ENCODE measurements around the gene PSEN1. TPM values are rescaled to one million over a fixed set of nuclear protein-coding genes. Genes with fewer than 3 reads are reported as not detected.

The PSEN1 gene
- total and polyA plus RNA-seq, 2 donors (not counting 3 experiments of a cell fraction or from before 2014, with no cell fraction given), result 16.5 to 36.8 TPM

DNA sequence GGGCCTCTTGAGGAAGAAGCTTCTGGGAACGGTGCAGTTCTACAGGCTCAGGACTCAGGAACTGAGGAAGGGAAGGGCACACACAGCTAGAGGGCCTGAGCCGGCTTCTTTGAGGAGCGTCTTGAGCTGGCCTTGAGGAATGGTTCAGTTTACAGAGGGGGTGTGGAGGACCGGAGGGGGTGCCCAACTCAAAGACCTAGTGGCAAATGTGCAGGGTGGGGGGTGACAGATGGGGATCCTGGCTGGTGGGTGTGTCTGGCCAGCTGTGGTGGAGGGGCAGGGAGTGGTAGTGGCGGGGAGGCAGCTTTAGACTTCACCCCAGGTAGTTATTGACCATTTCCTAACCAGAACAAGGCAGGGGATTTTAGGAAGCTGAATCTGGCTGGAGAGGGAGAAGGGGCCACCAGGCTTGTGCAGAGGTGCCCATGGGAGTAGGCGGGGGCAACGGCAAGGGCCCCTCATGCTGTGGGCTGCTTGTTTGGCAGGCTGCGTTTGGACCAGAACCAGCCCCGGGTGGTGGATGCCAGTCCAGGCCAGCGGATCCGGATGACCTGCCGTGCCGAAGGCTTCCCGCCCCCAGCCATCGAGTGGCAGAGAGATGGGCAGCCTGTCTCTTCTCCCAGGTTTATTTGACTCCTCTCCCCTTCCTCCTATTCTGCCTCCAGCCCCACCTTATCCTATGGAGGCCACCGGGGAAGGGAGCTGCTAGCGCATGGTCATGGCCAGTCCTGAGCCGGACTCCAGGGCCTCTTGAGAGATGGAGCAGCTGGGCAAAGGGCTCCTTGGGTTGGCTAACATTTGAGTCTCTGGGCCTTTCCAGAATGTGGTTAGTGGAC, 128.8 kb downstream of the PSEN1 start:
- peaks cover 8% of the 10 kb centered on the region for H3K4me1 ChIP-seq (ENCODE audit: control insufficient read depth, extremely low read depth, insufficient read depth, low read length)
- H3K27me3 ChIP-seq (ENCODE audit: control insufficient read depth in 2 of 2, insufficient read depth in 2 of 2, low read length in 2 of 2), result no peaks in the 10 kb centered on the region
- no peak overlapping the region for H3K27ac ChIP-seq (ENCODE audit: insufficient read depth, low read depth, low read length)
- DNase-seq (ENCODE audit: low read depth, low spot score) (no peak), FAIRE-seq (no peak)
- no peaks in the 10 kb centered on the region for H3K79me2 ChIP-seq (ENCODE audit: control insufficient read depth, insufficient read depth, low read length)
- dilution Hi-C loops (cut with MboI; ENCODE audit: extremely low pct_ligation_motif_present, low sequenced_read_pairs), result no loop called here
- POLR2A ChIA-PET, result no interaction called here
- H3K9me1 ChIP-seq (replicated peaks; ENCODE audit: control insufficient read depth, extremely low read depth, insufficient read depth, low read length), result no peaks in the 10 kb centered on the region
- H3K9ac ChIP-seq (replicated peaks; ENCODE audit: extremely low read depth, insufficient read depth, low read length), result no peak overlapping the region
- BruUV-seq (replicated peaks), result no TSS peak
- CTCF ChIA-PET, result interaction anchor here (1.8 to 2.5 kb wide), 4 partner anchors 19 to 207 kb away, joined by 4 to 19 read pairs (median 9); no protein-coding TSS in a partner anchor
- H3K36me3 ChIP-seq (ENCODE audit: control insufficient read depth in 2 of 2, extremely low read depth in 1 of 2, insufficient read depth in 2 of 2, low read length in 2 of 2), result no peaks in the 10 kb centered on the region
- H3K9me3 ChIP-seq (replicated peaks; ENCODE audit: control insufficient read depth, insufficient read depth, low read length), result no peaks in the 10 kb centered on the region
- intact Hi-C loops (cut with micrococcal nuclease), result no loop called here
- no peak overlapping the region for H3K4me3 ChIP-seq (replicated peaks in 1 of 3; ENCODE audit: insufficient read depth in 1 of 3, low read depth in 1 of 3, low read length in 3 of 3)
- no peak overlapping the region for H3K4me2 ChIP-seq (ENCODE audit: insufficient read depth, low read length)
- H4K20me1 ChIP-seq (replicated peaks; ENCODE audit: control insufficient read depth, extremely low read depth, insufficient read depth, low read length), result no peaks in the 10 kb centered on the region
- H2AFZ ChIP-seq (ENCODE audit: low read depth, low read length), result no peak overlapping the region
- TF ChIP-seq POLR2AphosphoS5 (IDR thresholded peaks at IDR 0.05; ENCODE audit: insufficient read depth, low read depth, low read length) (no peak), EZH2 (IDR thresholded peaks at IDR 0.05; ENCODE audit: borderline replicate concordance, low read depth, low read length, severe bottlenecking) (no peak), GATA2 (IDR thresholded peaks at IDR 0.05; ENCODE audit: insufficient read depth, insufficient read length, low read depth, low read length) (no peak), MYC (IDR thresholded peaks at IDR 0.05; ENCODE audit: low read depth, low read length) (no peak), POLR2A (IDR thresholded peaks at IDR 0.05; ENCODE audit: low read depth, low read length) (no peak), FOS (IDR thresholded peaks at IDR 0.05; ENCODE audit: borderline replicate concordance, insufficient read depth, low read length) (no peak), JUN (IDR thresholded peaks at IDR 0.05; ENCODE audit: borderline replicate concordance, insufficient read depth, insufficient read length, low read depth) (no peak)
- TF ChIP-seq, protein P1, sequence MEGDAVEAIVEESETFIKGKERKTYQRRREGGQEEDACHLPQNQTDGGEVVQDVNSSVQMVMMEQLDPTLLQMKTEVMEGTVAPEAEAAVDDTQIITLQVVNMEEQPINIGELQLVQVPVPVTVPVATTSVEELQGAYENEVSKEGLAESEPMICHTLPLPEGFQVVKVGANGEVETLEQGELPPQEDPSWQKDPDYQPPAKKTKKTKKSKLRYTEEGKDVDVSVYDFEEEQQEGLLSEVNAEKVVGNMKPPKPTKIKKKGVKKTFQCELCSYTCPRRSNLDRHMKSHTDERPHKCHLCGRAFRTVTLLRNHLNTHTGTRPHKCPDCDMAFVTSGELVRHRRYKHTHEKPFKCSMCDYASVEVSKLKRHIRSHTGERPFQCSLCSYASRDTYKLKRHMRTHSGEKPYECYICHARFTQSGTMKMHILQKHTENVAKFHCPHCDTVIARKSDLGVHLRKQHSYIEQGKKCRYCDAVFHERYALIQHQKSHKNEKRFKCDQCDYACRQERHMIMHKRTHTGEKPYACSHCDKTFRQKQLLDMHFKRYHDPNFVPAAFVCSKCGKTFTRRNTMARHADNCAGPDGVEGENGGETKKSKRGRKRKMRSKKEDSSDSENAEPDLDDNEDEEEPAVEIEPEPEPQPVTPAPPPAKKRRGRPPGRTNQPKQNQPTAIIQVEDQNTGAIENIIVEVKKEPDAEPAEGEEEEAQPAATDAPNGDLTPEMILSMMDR (IDR thresholded peaks at IDR 0.05; ENCODE audit: extremely low read depth in 1 of 2, insufficient read depth in 1 of 2, low read depth in 1 of 2, low read length in 2 of 2), result no peak
- TF ChIP-seq, protein P2, sequence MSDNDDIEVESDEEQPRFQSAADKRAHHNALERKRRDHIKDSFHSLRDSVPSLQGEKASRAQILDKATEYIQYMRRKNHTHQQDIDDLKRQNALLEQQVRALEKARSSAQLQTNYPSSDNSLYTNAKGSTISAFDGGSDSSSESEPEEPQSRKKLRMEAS (IDR thresholded peaks at IDR 0.05; ENCODE audit: insufficient read depth, insufficient read length), result no peak

Measured in endothelial cell of umbilical vein (primary cell).